Liver (tissue), 9 donors: ENCODE data around the gene REPS2. TPM values are rescaled to one million over a fixed set of nuclear protein-coding genes. Genes with fewer than 3 reads are reported as not detected.
"Not testable (repeated sequence)": the region's sequence is repeated elsewhere in the genome, so short reads cannot be mapped to it uniquely, and the experiment has no call there.

Experiments
- DNase-seq: peaks from one replicate; pipeline ENCODE4 v3.0.0-alpha.2; 2017; ENCODE audit warnings: low spot score
- H3K27ac ChIP-seq, 2 donors: one replicate each; pipeline ENCODE4 v1.7.0; 2013; ENCODE audit warnings: inconsistent platforms in 2 of 2, low read length in 2 of 2, control low read depth in 1 of 2, low read depth in 1 of 2, mild to moderate bottlenecking in 1 of 2
- H3K27me3 ChIP-seq, 4 donors: one replicate each; pipeline versions ENCODE4 v1.6.1 to v1.7.0; 2013; ENCODE audit warnings: low read length in 3 of 4, inconsistent platforms in 1 of 4, mild to moderate bottlenecking in 1 of 4, moderate library complexity in 1 of 4; ENCODE audit not compliant: control insufficient read depth in 4 of 4, insufficient read depth in 4 of 4
- H3K36me3 ChIP-seq, 4 donors: one replicate each; pipeline versions ENCODE4 v1.6.1 to v1.7.0; 2013; ENCODE audit warnings: low read length in 3 of 4, mild to moderate bottlenecking in 3 of 4, low read depth in 1 of 4, moderate library complexity in 1 of 4; ENCODE audit not compliant: control insufficient read depth in 4 of 4, insufficient read depth in 3 of 4
- H3K4me1 ChIP-seq, 4 donors: one replicate each; pipeline versions ENCODE4 v1.6.1 to v1.7.0; 2013; ENCODE audit warnings: low read length in 3 of 4, mild to moderate bottlenecking in 3 of 4, moderate library complexity in 1 of 4; ENCODE audit not compliant: control insufficient read depth in 4 of 4, insufficient read depth in 4 of 4
- H3K4me3 ChIP-seq, 3 donors: one replicate each; pipeline versions ENCODE4 v1.6.1 to v1.7.0; 2013; ENCODE audit warnings: low read length in 3 of 3, control low read depth in 1 of 3, low read depth in 1 of 3, mild to moderate bottlenecking in 1 of 3
- H3K9ac ChIP-seq, 2 donors: one replicate each; pipeline ENCODE4 v1.7.0; 2013; ENCODE audit warnings: low read length in 2 of 2, mild to moderate bottlenecking in 2 of 2, moderate library complexity in 2 of 2, control low read depth in 1 of 2, low read depth in 1 of 2
- H3K9me3 ChIP-seq, 4 donors: one replicate each; pipeline versions ENCODE4 v1.6.1 to v1.7.0; 2013; ENCODE audit warnings: low read length in 3 of 4; ENCODE audit not compliant: control insufficient read depth in 4 of 4
- EGR1 ChIP-seq, 2 donors: IDR thresholded peaks; 2 replicates each; pipeline ENCODE4 v1.6.1; 2016 to 2018; ENCODE audit warnings: antibody characterized with exemption in 2 of 2, low read depth in 2 of 2
- FOXA1 ChIP-seq: IDR thresholded peaks from 2 replicates; pipeline ENCODE4 v1.6.1; 2016; ENCODE audit warnings: antibody characterized with exemption
- FOXA2 ChIP-seq: IDR thresholded peaks from 2 replicates; pipeline ENCODE4 v1.6.1; 2016; ENCODE audit warnings: antibody characterized with exemption
- GABPA ChIP-seq, 2 donors: IDR thresholded peaks in 1 of 2; conservative IDR thresholded peaks in 1 of 2; 2 replicates each; pipeline ENCODE4 v1.6.1; 2016; ENCODE audit warnings: antibody characterized with exemption in 2 of 2, mild to moderate bottlenecking in 1 of 2, moderate library complexity in 1 of 2
- HNF4A ChIP-seq, 2 donors: conservative IDR thresholded peaks; 2 replicates each; pipeline ENCODE4 v1.6.1; 2016; ENCODE audit warnings: antibody characterized with exemption in 2 of 2, mild to moderate bottlenecking in 2 of 2
- HNF4G ChIP-seq: IDR thresholded peaks from 2 replicates; pipeline ENCODE4 v1.6.1; 2016; ENCODE audit warnings: antibody characterized with exemption
- JUND ChIP-seq, 2 donors: IDR thresholded peaks; 2 replicates each; pipeline ENCODE4 v1.6.1; 2016; ENCODE audit warnings: antibody characterized with exemption in 2 of 2
- RAD21 ChIP-seq, 2 donors: IDR thresholded peaks; 2 replicates each; pipeline ENCODE4 v1.6.1; 2016; ENCODE audit warnings: antibody characterized with exemption in 2 of 2, mild to moderate bottlenecking in 2 of 2
- SP1 ChIP-seq: IDR thresholded peaks from 2 replicates; pipeline ENCODE4 v1.6.1; 2018; ENCODE audit warnings: antibody characterized with exemption, mild to moderate bottlenecking
- TAF1 ChIP-seq: conservative IDR thresholded peaks from 2 replicates; pipeline ENCODE4 v1.6.1; 2016; ENCODE audit warnings: antibody characterized with exemption, mild to moderate bottlenecking
- YY1 ChIP-seq: IDR thresholded peaks from 2 replicates; pipeline ENCODE4 v1.6.1; 2016; ENCODE audit warnings: antibody characterized with exemption, mild to moderate bottlenecking
- WGBS: extraction: QIAGEN DNeasy Blood & Tissue Kit; methylation state at CpG from one replicate; pipeline ENCODE4 v1.1.7; 2013; 5-methylcytosine and 5-hydroxymethylcytosine counted together
- polyA plus RNA-seq, 2 donors: library from polyadenylated mRNA; stranded (reverse) in 1 of 2; unstranded in 1 of 2; fragments of 200-250 nt in 1 of 2; fragments of >200 nt in 1 of 2; fragmentation: Nextera tagmentation in 1 of 2; extraction: Ambion mirVana in 1 of 2; gene quantifications; one replicate each; pipeline versions ENCODE4 v1.2.1 to v1.2.3, GENCODE V29; 2013 to 2015
- total RNA-seq, 2 donors: library from RNA; depleted of rRNA; stranded (reverse); fragments of >200 nt; gene quantifications; one replicate each; pipeline ENCODE4 v1.2.3, GENCODE V29; 2014
- TF ChIP-seq, protein P1 (sequence below): IDR thresholded peaks from 2 replicates; pipeline ENCODE4 v1.6.1; 2016; ENCODE audit warnings: antibody characterized with exemption
- TF ChIP-seq, protein P2 (sequence below): IDR thresholded peaks from 2 replicates; pipeline ENCODE4 v1.6.1; 2016; ENCODE audit warnings: antibody characterized with exemption
- TF ChIP-seq, protein P3 (sequence below): IDR thresholded peaks from 2 replicates; pipeline ENCODE4 v1.6.1; 2016; ENCODE audit warnings: antibody characterized with exemption, mild to moderate bottlenecking
- donor health status: healthy.
- donor health status: healthy.
- donor health status: healthy.
- donor health status: healthy.
- donor health status: healthy.

REPS2 gene
- total and polyA plus RNA-seq, 4 donors: 3.5 to 10.7 (median 6.2) TPM

DNA sequence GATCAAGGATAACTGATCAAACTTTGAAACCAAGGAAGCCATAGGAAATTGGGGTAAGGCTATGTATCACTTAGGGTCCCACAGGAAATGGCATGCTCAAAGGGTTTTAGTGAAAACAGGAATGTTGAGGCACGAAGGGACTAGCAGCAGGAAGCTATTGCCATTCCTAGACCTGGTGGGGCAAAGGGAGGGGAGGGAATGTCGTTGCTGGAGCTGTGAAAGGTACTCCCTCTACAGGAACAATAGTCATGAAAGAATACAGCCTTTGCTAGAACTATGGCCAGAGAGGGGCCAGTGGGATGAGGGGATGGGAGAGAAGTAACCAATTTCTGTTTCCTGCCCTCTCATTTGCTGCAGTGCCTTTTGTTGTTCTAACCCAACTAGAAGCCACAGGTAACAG is 11.9 kb downstream of the REPS2 start:
- Histone ChIP-seq H3K9me3 (no peaks in the 10 kb centered on the region), H3K27ac (no peak overlapping the region), H3K27me3 (no peaks in the 10 kb centered on the region), H3K4me3 (no peak overlapping the region), H3K36me3 (no peaks in the 10 kb centered on the region), H3K4me1 (peaks cover 0 to 3% (median 0%) of the 10 kb centered on the region in 4 donors), H3K9ac (no peak overlapping the region)
- TF ChIP-seq EGR1 (IDR thresholded peaks at IDR 0.05; ENCODE audit: low read depth in 2 of 2): no peak
- TF ChIP-seq YY1: no peak
- TF ChIP-seq FOXA2: no peak
- no peak for TF ChIP-seq HNF4A (conservative IDR thresholded peaks at IDR 0.05)
- whole genome bisulfite sequencing: 72% methylated on average over 2 of the region's 2 CpGs
- DNase-seq: no peak

DNA sequence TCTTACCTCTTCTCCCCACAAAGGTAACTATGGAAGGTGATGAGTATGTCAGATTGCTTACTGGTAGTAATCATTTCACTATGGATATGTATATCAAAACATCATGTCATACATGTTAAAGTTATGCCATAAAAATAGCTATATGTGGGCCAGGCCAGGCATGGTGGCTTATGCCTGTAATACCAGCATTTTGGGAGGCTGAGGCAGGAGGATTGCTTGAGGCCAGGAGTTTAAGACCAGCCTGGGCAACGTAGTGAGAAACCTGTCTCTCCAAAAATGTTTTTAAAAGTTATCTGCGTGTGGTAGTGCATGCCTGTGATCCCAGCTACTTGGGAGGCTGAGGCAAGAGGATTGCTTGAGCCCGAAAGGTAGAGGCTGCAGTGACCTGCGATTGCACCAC is 16.2 kb downstream of the REPS2 start:
- not testable (repeated sequence) for H3K9ac ChIP-seq, H3K4me1 ChIP-seq, H3K27ac ChIP-seq, DNase-seq, H3K36me3 ChIP-seq, H3K9me3 ChIP-seq, H3K27me3 ChIP-seq, H3K4me3 ChIP-seq
- WGBS: 98% methylated on average over 4 of the region's 4 CpGs

DNA sequence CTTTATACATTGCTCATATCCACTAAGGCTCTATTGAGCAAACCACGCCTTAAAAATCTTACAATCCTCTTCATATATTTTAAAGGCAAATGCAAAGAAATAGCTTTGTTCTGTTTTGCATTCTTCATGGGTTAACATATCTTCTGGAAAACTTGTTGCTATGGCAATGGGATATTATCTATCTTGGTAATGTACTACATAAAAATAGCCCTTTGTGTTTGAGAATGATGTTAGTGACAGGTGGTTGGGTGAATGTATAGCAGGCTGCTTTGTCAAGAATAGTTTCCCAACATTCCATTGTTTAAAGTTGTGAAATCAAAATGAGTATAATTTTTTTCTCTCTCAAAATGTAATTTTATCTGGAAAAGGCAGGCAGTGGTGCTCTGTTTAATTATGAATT is 16.8 kb downstream of the REPS2 start:
- 92% methylated on average over 1 of the region's 1 CpG for WGBS
- Histone ChIP-seq H3K4me1 (no peaks in the 10 kb centered on the region), H3K36me3 (no peaks in the 10 kb centered on the region), H3K9me3 (no peaks in the 10 kb centered on the region), H3K9ac (no peak overlapping the region), H3K27me3 (no peaks in the 10 kb centered on the region), H3K4me3 (no peak overlapping the region), H3K27ac (no peak overlapping the region)
- TF ChIP-seq, protein P1, sequence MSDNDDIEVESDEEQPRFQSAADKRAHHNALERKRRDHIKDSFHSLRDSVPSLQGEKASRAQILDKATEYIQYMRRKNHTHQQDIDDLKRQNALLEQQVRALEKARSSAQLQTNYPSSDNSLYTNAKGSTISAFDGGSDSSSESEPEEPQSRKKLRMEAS: no peak
- no peak for TF ChIP-seq FOXA1
- no peak for TF ChIP-seq YY1
- TF ChIP-seq JUND (IDR thresholded peaks at IDR 0.05): no peak
- TF ChIP-seq TAF1: no peak
- TF ChIP-seq EGR1 (IDR thresholded peaks at IDR 0.05; ENCODE audit: low read depth in 2 of 2): no peak
- TF ChIP-seq GABPA (IDR thresholded peaks at IDR 0.05 in 1 of 2, conservative IDR thresholded peaks at IDR 0.05 in 1 of 2): no peak
- TF ChIP-seq, protein P2, sequence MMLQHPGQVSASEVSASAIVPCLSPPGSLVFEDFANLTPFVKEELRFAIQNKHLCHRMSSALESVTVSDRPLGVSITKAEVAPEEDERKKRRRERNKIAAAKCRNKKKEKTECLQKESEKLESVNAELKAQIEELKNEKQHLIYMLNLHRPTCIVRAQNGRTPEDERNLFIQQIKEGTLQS: no peak
- no peak for TF ChIP-seq HNF4A (conservative IDR thresholded peaks at IDR 0.05)
- no peak for TF ChIP-seq HNF4G
- TF ChIP-seq, protein P3, sequence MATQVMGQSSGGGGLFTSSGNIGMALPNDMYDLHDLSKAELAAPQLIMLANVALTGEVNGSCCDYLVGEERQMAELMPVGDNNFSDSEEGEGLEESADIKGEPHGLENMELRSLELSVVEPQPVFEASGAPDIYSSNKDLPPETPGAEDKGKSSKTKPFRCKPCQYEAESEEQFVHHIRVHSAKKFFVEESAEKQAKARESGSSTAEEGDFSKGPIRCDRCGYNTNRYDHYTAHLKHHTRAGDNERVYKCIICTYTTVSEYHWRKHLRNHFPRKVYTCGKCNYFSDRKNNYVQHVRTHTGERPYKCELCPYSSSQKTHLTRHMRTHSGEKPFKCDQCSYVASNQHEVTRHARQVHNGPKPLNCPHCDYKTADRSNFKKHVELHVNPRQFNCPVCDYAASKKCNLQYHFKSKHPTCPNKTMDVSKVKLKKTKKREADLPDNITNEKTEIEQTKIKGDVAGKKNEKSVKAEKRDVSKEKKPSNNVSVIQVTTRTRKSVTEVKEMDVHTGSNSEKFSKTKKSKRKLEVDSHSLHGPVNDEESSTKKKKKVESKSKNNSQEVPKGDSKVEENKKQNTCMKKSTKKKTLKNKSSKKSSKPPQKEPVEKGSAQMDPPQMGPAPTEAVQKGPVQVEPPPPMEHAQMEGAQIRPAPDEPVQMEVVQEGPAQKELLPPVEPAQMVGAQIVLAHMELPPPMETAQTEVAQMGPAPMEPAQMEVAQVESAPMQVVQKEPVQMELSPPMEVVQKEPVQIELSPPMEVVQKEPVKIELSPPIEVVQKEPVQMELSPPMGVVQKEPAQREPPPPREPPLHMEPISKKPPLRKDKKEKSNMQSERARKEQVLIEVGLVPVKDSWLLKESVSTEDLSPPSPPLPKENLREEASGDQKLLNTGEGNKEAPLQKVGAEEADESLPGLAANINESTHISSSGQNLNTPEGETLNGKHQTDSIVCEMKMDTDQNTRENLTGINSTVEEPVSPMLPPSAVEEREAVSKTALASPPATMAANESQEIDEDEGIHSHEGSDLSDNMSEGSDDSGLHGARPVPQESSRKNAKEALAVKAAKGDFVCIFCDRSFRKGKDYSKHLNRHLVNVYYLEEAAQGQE: no peak
- no peak for TF ChIP-seq FOXA2
- TF ChIP-seq RAD21 (IDR thresholded peaks at IDR 0.05): no peak
- TF ChIP-seq SP1: no peak
- DNase-seq: no peak

DNA sequence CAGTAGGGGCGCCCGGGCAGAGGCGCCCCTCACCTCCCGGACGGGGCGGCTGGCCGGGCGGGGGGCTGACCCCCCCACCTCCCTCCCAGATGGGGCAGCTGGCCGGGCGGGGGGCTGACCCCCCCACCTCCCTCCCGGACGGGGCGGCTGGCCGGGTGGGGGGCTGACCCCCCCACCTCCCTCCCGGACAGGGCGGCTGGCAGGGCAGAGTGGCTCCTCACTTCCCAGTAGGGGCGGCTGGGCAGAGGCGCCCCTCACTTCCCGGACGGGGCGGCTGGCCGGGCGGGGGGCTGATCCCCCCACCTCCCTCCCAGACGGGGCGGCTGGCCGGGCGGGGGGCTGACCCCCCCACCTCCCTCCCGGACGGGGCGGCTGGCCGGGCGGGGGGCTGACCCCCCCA is 18.5 kb downstream of the REPS2 start:
- WGBS: 95% methylated on average over 13 of the region's 32 CpGs
- not testable (repeated sequence) for H3K27me3 ChIP-seq, H3K4me1 ChIP-seq, H3K36me3 ChIP-seq, DNase-seq, H3K27ac ChIP-seq, H3K9me3 ChIP-seq, H3K9ac ChIP-seq, H3K4me3 ChIP-seq
